ENCODE measurements around the gene ANKRD31.
"Not testable (repeated sequence)": the region's sequence is repeated elsewhere in the genome, so short reads cannot be mapped to it uniquely, and the experiment has no call there.

ANKRD31 gene

GRCh38 chr5:75235711-75236110, 967 bp downstream of the ANKRD31 start:
- H3K4me1 ChIP-seq (ENCODE audit: control extremely low read depth in 1 of 4, control insufficient read depth in 4 of 4, insufficient read depth in 4 of 4, low read length in 3 of 4) = peaks cover 0 to 12% (median 7%) of the 10 kb centered on the region in 4 experiments
- no peaks in the 10 kb centered on the region for H3K36me3 ChIP-seq (ENCODE audit: control insufficient read depth in 4 of 4, insufficient read depth in 4 of 4, low read length in 3 of 4)
- ChIA-PET CTCF (interaction anchor here (0.8 to 2.9 kb wide), 7 partner anchors 10 to 308 kb away, joined by 3 to 20 read pairs (median 6); no protein-coding TSS in a partner anchor), POLR2A (interaction anchor here (0.5 kb wide), 1 partner anchor 303 kb away, joined by 3 read pairs; no protein-coding TSS in a partner anchor)
- WGBS (ENCODE audit: insufficient coverage) = 97% methylated on average over 4 of the region's 4 CpGs
- no peaks in the 10 kb centered on the region for H3K9me3 ChIP-seq (ENCODE audit: control extremely low read depth in 1 of 5, control insufficient read depth in 4 of 5, insufficient read depth in 2 of 5, low read depth in 1 of 5, low read length in 4 of 5)
- no peak overlapping the region for H3K27ac ChIP-seq (ENCODE audit: insufficient read depth in 1 of 2, low read depth in 1 of 2, low read length in 2 of 2, poor library complexity in 1 of 2, severe bottlenecking in 2 of 2)
- no peaks in the 10 kb centered on the region for H3K27me3 ChIP-seq (replicated peaks in 2 of 5; ENCODE audit: control insufficient read depth in 4 of 5, insufficient read depth in 5 of 5, low read length in 4 of 5)
- DNase-seq = no peak
- no peak overlapping the region for H3K4me3 ChIP-seq (ENCODE audit: control insufficient read depth in 1 of 7, extremely low read depth in 1 of 7, insufficient read depth in 4 of 7, low read depth in 2 of 7, low read length in 6 of 7)

GRCh38 chr5:75234251-75234650, 2.4 kb downstream of the ANKRD31 start:
- H3K27me3 ChIP-seq (replicated peaks in 2 of 5; ENCODE audit: control insufficient read depth in 4 of 5, insufficient read depth in 5 of 5, low read length in 4 of 5) = no peaks in the 10 kb centered on the region
- H3K4me3 ChIP-seq (ENCODE audit: control insufficient read depth in 1 of 7, extremely low read depth in 1 of 7, insufficient read depth in 4 of 7, low read depth in 2 of 7, low read length in 6 of 7) = no peak overlapping the region
- CTCF ChIA-PET = no interaction called here
- H3K36me3 ChIP-seq (ENCODE audit: control insufficient read depth in 4 of 4, insufficient read depth in 4 of 4, low read length in 3 of 4) = no peaks in the 10 kb centered on the region
- DNase-seq = no peak
- POLR2A ChIA-PET = no interaction called here
- peaks cover 0 to 12% (median 7%) of the 10 kb centered on the region in 4 experiments for H3K4me1 ChIP-seq (ENCODE audit: control extremely low read depth in 1 of 4, control insufficient read depth in 4 of 4, insufficient read depth in 4 of 4, low read length in 3 of 4)
- no peaks in the 10 kb centered on the region for H3K9me3 ChIP-seq (ENCODE audit: control extremely low read depth in 1 of 5, control insufficient read depth in 4 of 5, insufficient read depth in 2 of 5, low read depth in 1 of 5, low read length in 4 of 5)
- no peak overlapping the region for H3K27ac ChIP-seq (ENCODE audit: insufficient read depth in 1 of 2, low read depth in 1 of 2, low read length in 2 of 2, poor library complexity in 1 of 2, severe bottlenecking in 2 of 2)

- ChIA-PET POLR2A (no interaction called here), CTCF (interaction anchor here (1.1 to 1.8 kb wide), 2 partner anchors 9 to 173 kb away, joined by 3 to 8 read pairs; partner anchors contain the start of gene ANKRD31)
- Histone ChIP-seq H3K4me1 (ENCODE audit: control extremely low read depth in 1 of 4, control insufficient read depth in 4 of 4, insufficient read depth in 4 of 4, low read length in 3 of 4) (no peaks in the 10 kb centered on the region), H3K9me3 (ENCODE audit: control extremely low read depth in 1 of 5, control insufficient read depth in 4 of 5, insufficient read depth in 2 of 5, low read depth in 1 of 5, low read length in 4 of 5) (no peaks in the 10 kb centered on the region), H3K27ac (ENCODE audit: insufficient read depth in 1 of 2, low read depth in 1 of 2, low read length in 2 of 2, poor library complexity in 1 of 2, severe bottlenecking in 2 of 2) (no peak overlapping the region), H3K27me3 (replicated peaks in 2 of 5; ENCODE audit: control insufficient read depth in 4 of 5, insufficient read depth in 5 of 5, low read length in 4 of 5) (no peaks in the 10 kb centered on the region), H3K4me3 (ENCODE audit: control insufficient read depth in 1 of 7, extremely low read depth in 1 of 7, insufficient read depth in 4 of 7, low read depth in 2 of 7, low read length in 6 of 7) (no peak overlapping the region), H3K36me3 (ENCODE audit: control insufficient read depth in 4 of 4, insufficient read depth in 4 of 4, low read length in 3 of 4) (no peaks in the 10 kb centered on the region)
- DNase-seq = no peak
- 100% methylated on average over 1 of the region's 2 CpGs for WGBS (ENCODE audit: insufficient coverage)
These were observed 9.8 kb downstream of the ANKRD31 start for GRCh38 chr5:75226916-75227315.

DNA sequence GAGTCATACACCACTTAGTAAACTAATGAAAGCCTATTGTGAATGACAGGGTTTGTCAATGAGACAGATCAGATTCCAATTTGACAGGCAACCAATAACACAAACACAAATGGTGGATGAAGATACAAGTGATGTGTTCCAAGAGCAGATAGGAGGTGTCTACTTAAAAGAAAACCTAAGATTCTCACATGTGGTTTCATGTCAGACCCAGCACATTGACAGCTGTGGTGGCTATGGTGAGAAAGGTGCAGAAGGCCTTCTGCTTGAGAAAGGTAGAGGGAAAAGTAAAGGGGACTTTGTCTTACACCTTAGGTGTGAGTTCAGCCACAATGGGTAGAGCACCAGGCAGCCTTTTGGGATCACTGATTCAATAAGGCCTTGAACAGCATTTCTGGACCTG, 11.2 kb downstream of the ANKRD31 start:
- ChIA-PET POLR2A (no interaction called here), CTCF (interaction anchor here (1.4 to 1.8 kb wide), 2 partner anchors 11 to 18 kb away, joined by 4 to 8 read pairs; partner anchors contain the start of gene ANKRD31)
- Histone ChIP-seq H3K4me1 (ENCODE audit: control extremely low read depth in 1 of 4, control insufficient read depth in 4 of 4, insufficient read depth in 4 of 4, low read length in 3 of 4) (no peaks in the 10 kb centered on the region), H3K27me3 (replicated peaks in 2 of 5; ENCODE audit: control insufficient read depth in 4 of 5, insufficient read depth in 5 of 5, low read length in 4 of 5) (no peaks in the 10 kb centered on the region), H3K9me3 (ENCODE audit: control extremely low read depth in 1 of 5, control insufficient read depth in 4 of 5, insufficient read depth in 2 of 5, low read depth in 1 of 5, low read length in 4 of 5) (no peaks in the 10 kb centered on the region), H3K4me3 (ENCODE audit: control insufficient read depth in 1 of 7, extremely low read depth in 1 of 7, insufficient read depth in 4 of 7, low read depth in 2 of 7, low read length in 6 of 7) (no peak overlapping the region), H3K27ac (ENCODE audit: insufficient read depth in 1 of 2, low read depth in 1 of 2, low read length in 2 of 2, poor library complexity in 1 of 2, severe bottlenecking in 2 of 2) (no peak overlapping the region), H3K36me3 (ENCODE audit: control insufficient read depth in 4 of 4, insufficient read depth in 4 of 4, low read length in 3 of 4) (no peaks in the 10 kb centered on the region)
- no peak for DNase-seq

GRCh38 chr5:75220787-75221186, 15.9 kb downstream of the ANKRD31 start:
- H3K27me3 ChIP-seq (replicated peaks in 2 of 5; ENCODE audit: control insufficient read depth in 4 of 5, insufficient read depth in 5 of 5, low read length in 4 of 5); H3K4me1 ChIP-seq (ENCODE audit: control extremely low read depth in 1 of 4, control insufficient read depth in 4 of 4, insufficient read depth in 4 of 4, low read length in 3 of 4); DNase-seq; H3K36me3 ChIP-seq (ENCODE audit: control insufficient read depth in 4 of 4, insufficient read depth in 4 of 4, low read length in 3 of 4); POLR2A ChIA-PET; H3K27ac ChIP-seq (ENCODE audit: insufficient read depth in 1 of 2, low read depth in 1 of 2, low read length in 2 of 2, poor library complexity in 1 of 2, severe bottlenecking in 2 of 2); H3K4me3 ChIP-seq (ENCODE audit: control insufficient read depth in 1 of 7, extremely low read depth in 1 of 7, insufficient read depth in 4 of 7, low read depth in 2 of 7, low read length in 6 of 7): not testable (repeated sequence)
- peaks cover 0 to 11% (median 3%) of the 10 kb centered on the region in 5 experiments for H3K9me3 ChIP-seq (ENCODE audit: control extremely low read depth in 1 of 5, control insufficient read depth in 4 of 5, insufficient read depth in 2 of 5, low read depth in 1 of 5, low read length in 4 of 5)
- WGBS (ENCODE audit: insufficient coverage) = 100% methylated on average over 1 of the region's 2 CpGs
- CTCF ChIA-PET = interaction anchor here (0.7 kb wide), 1 partner anchor 162 kb away, joined by 3 read pairs; no protein-coding TSS in a partner anchor

DNA sequence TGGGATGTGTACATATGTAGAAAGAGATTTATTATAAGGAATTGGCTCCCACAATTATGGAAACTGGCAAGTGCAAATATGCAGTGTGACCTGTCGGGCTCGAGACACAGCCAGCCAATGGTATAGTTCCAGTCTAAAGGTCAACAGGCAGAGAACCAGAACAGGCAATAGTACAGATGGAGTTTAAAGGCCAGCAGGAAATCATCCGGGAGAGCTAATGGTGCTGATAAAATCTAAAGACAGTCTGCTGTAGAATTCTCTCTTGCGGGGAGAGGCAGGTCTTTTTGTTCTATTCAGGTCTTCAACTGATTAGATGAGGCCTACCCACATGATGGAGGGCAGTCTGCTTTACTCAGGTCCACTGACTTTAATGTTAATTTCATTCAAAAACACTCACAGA, 21.8 kb downstream of the ANKRD31 start:
- ChIA-PET POLR2A (no interaction called here), CTCF (no interaction called here)
- Histone ChIP-seq H3K9me3 (ENCODE audit: control extremely low read depth in 1 of 5, control insufficient read depth in 4 of 5, insufficient read depth in 2 of 5, low read depth in 1 of 5, low read length in 4 of 5) (peaks cover 0 to 11% (median 3%) of the 10 kb centered on the region in 5 experiments), H3K4me1 (ENCODE audit: control extremely low read depth in 1 of 4, control insufficient read depth in 4 of 4, insufficient read depth in 4 of 4, low read length in 3 of 4) (no peaks in the 10 kb centered on the region), H3K27ac (ENCODE audit: insufficient read depth in 1 of 2, low read depth in 1 of 2, low read length in 2 of 2, poor library complexity in 1 of 2, severe bottlenecking in 2 of 2) (no peak overlapping the region), H3K27me3 (replicated peaks in 2 of 5; ENCODE audit: control insufficient read depth in 4 of 5, insufficient read depth in 5 of 5, low read length in 4 of 5) (no peaks in the 10 kb centered on the region), H3K36me3 (ENCODE audit: control insufficient read depth in 4 of 4, insufficient read depth in 4 of 4, low read length in 3 of 4) (no peaks in the 10 kb centered on the region), H3K4me3 (ENCODE audit: control insufficient read depth in 1 of 7, extremely low read depth in 1 of 7, insufficient read depth in 4 of 7, low read depth in 2 of 7, low read length in 6 of 7) (no peak overlapping the region)
- 93% methylated on average over 4 of the region's 4 CpGs for WGBS (ENCODE audit: insufficient coverage)
- DNase-seq = no peak

DNA sequence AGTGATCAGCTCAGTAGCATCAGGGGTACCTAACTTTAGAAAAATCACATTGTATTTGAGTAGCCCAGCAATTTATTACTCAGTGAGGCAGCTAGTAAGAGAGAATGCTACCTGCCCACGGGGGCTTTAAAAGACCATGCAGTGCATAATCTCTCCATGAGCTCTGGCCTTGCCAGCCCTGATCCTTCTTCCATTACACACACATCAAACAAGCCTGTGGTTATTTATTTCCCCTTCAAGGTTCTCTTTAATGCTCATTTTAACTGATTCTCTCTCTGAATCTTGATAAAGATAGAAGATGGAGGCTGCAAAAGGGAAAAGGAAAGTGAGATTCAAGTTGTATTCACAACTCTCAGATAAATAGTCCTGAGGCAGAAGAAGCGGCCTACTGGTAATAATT, 22.3 kb downstream of the ANKRD31 start:
- Histone ChIP-seq H3K27me3 (replicated peaks in 2 of 5; ENCODE audit: control insufficient read depth in 4 of 5, insufficient read depth in 5 of 5, low read length in 4 of 5) (no peaks in the 10 kb centered on the region), H3K27ac (ENCODE audit: insufficient read depth in 1 of 2, low read depth in 1 of 2, low read length in 2 of 2, poor library complexity in 1 of 2, severe bottlenecking in 2 of 2) (no peak overlapping the region), H3K4me1 (ENCODE audit: control extremely low read depth in 1 of 4, control insufficient read depth in 4 of 4, insufficient read depth in 4 of 4, low read length in 3 of 4) (no peaks in the 10 kb centered on the region), H3K4me3 (ENCODE audit: control insufficient read depth in 1 of 7, extremely low read depth in 1 of 7, insufficient read depth in 4 of 7, low read depth in 2 of 7, low read length in 6 of 7) (no peak overlapping the region), H3K9me3 (ENCODE audit: control extremely low read depth in 1 of 5, control insufficient read depth in 4 of 5, insufficient read depth in 2 of 5, low read depth in 1 of 5, low read length in 4 of 5) (peaks cover 0 to 11% (median 3%) of the 10 kb centered on the region in 5 experiments), H3K36me3 (ENCODE audit: control insufficient read depth in 4 of 4, insufficient read depth in 4 of 4, low read length in 3 of 4) (no peaks in the 10 kb centered on the region)
- ChIA-PET CTCF (interaction anchor here (0.9 kb wide), 1 partner anchor 110 kb away, joined by 3 read pairs; no protein-coding TSS in a partner anchor), POLR2A (no interaction called here)
- WGBS (ENCODE audit: insufficient coverage) = no CpG with 5 or more reads among the region's 2 CpGs
- DNase-seq = no peak

Measured in common myeloid progenitor, CD34-positive (primary cell).